Upper lobe of right lung (tissue), 1 donor: ENCODE measurements around the gene FYN. TPM values are rescaled to one million over a fixed set of nuclear protein-coding genes. Genes with fewer than 3 reads are reported as not detected.

ENCODE experiments used
- ATAC-seq: fragments of 200-7000 bp; cut with Tn5 transposase; one replicate; pipeline ENCODE4 v1.9.1; 2020; ENCODE audit warnings: mild to moderate bottlenecking, moderate library complexity
- DNase-seq: peaks from one replicate; pipeline ENCODE4 v3.0.0-alpha.2; 2020
- H3K27ac ChIP-seq: fragments of 200-600 bp; one replicate; pipeline ENCODE4 v1.8.0; 2022
- H3K27me3 ChIP-seq: fragments of 200-600 bp; one replicate; pipeline ENCODE4 v1.8.0; 2022; ENCODE audit warnings: mild to moderate bottlenecking
- H3K36me3 ChIP-seq: fragments of 200-600 bp; one replicate; pipeline ENCODE4 v1.8.0; 2022
- H3K4me1 ChIP-seq: fragments of 200-600 bp; one replicate; pipeline ENCODE4 v1.8.0; 2022
- H3K4me3 ChIP-seq: fragments of 200-600 bp; one replicate; pipeline ENCODE4 v1.8.0; 2022; ENCODE audit warnings: mild to moderate bottlenecking
- H3K9me3 ChIP-seq: fragments of 200-600 bp; one replicate; pipeline ENCODE4 v1.8.0; 2022
- intact Hi-C: fragments of 100-400 bp; cut with DNase I; formaldehyde crosslinking; loops from one replicate; pipeline ENCODE4 v1.11.0; 2022
- total RNA-seq: library from RNA; stranded (reverse); fragmentation: NEBNext Ultra II Directional; extraction: Animal tissue kit (Norgen Biotek cat#: 25700); gene quantifications from one replicate; pipeline ENCODE4 v1.2.1, GENCODE V29; 2021
- TF ChIP-seq, protein P1 (sequence below): fragments of 200-600 bp; IDR thresholded peaks from one replicate; pipeline ENCODE4 v1.8.0; 2022; ENCODE audit warnings: antibody characterized with exemption
- donor health status: DM: no; HTN: yes; CAD: no; lungs with severe emphysema.

Gene FYN
- total RNA-seq, 1 donor from 2014 or later, result 115 TPM

DNA sequence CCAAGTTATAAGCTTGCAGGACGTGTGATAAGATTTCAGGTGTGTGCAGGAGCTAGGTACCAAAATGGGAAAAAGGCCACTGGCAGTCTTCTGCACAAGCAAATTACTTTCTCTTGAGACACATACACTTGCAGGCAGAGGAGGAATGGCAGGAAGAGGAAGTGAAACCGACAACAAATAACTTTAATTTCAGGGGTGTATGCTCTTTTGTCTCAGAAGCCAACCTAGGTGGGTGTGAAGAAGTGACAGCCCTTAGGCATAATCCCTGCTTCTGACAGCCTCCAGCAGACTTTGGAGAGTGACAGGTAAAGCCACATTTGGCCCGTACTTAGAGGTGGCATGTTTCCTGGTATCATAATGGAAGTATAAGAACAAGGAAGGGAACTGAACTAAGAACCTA is 148.7 kb downstream of the FYN start:
- Histone ChIP-seq H3K9me3 (no peaks in the 10 kb centered on the region), H3K4me1 (peaks cover 32% of the 10 kb centered on the region), H3K36me3 (no peaks in the 10 kb centered on the region), H3K27ac (peak overlapping the region; percentile 3), H3K27me3 (no peaks in the 10 kb centered on the region), H3K4me3 (no peak overlapping the region)
- peak; percentile 56 for ATAC-seq
- no peak for DNase-seq
- intact Hi-C loops, result no loop called here
- TF ChIP-seq, protein P1, sequence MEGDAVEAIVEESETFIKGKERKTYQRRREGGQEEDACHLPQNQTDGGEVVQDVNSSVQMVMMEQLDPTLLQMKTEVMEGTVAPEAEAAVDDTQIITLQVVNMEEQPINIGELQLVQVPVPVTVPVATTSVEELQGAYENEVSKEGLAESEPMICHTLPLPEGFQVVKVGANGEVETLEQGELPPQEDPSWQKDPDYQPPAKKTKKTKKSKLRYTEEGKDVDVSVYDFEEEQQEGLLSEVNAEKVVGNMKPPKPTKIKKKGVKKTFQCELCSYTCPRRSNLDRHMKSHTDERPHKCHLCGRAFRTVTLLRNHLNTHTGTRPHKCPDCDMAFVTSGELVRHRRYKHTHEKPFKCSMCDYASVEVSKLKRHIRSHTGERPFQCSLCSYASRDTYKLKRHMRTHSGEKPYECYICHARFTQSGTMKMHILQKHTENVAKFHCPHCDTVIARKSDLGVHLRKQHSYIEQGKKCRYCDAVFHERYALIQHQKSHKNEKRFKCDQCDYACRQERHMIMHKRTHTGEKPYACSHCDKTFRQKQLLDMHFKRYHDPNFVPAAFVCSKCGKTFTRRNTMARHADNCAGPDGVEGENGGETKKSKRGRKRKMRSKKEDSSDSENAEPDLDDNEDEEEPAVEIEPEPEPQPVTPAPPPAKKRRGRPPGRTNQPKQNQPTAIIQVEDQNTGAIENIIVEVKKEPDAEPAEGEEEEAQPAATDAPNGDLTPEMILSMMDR, result no peak

DNA sequence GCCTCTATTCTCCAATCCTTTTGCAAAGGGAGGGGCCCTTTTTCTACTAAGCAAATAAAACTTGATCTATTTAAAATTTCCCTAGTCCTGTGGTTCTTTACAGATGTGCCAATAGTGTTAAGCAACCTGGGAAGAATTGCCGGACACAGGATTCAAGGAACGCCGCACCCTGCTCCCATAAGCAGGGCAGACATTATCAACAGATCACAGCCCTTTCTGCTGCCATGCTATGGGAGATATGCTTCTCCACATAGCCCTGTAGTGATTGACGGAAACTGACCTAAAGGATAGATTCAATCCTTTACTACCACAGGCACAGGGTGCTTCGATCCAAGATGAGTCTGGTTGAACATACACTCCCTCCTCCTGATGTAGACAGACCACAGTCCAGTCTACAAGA is 149.2 kb downstream of the FYN start:
- no peak overlapping the region for H3K4me3 ChIP-seq
- no peak for DNase-seq
- TF ChIP-seq, protein P1, result no peak
- no peaks in the 10 kb centered on the region for H3K36me3 ChIP-seq
- intact Hi-C loops, result no loop called here
- H3K4me1 ChIP-seq, result peaks cover 32% of the 10 kb centered on the region
- no peaks in the 10 kb centered on the region for H3K27me3 ChIP-seq
- no peak for ATAC-seq
- peak overlapping the region; percentile 3 for H3K27ac ChIP-seq
- no peaks in the 10 kb centered on the region for H3K9me3 ChIP-seq

DNA sequence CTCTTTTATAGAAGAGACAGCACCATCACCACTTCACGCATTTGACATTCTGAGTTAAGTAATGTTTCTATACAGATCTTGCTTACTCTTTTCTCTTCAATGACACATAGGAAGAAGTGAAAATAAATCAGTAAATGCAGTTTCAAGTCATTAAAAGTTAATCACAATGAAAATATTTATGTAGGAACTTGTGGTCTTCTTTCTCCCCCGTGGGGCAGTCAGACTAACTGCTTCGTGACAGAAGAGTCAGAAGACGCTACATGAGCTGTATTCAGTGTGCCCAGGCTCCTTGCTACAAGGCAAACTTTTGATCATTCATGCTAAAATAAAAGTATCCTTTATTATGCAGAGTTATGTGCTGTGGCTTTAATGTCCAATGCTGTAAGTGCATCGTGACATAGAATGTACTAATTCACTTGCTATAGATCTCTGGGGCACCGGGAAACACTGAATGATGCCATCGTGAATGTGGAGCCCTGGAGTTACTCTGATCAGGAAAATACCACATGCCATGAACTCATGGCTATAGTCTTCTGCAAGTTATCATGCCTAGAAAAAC is 149.8 kb downstream of the FYN start:
- H3K9me3 ChIP-seq, result no peaks in the 10 kb centered on the region
- intact Hi-C loops, result no loop called here
- H3K27ac ChIP-seq, result peak overlapping the region; percentile 3
- no peak for ATAC-seq
- TF ChIP-seq, protein P1, result no peak
- peaks cover 3% of the 10 kb centered on the region for H3K36me3 ChIP-seq
- no peak for DNase-seq
- H3K27me3 ChIP-seq, result no peaks in the 10 kb centered on the region
- H3K4me3 ChIP-seq, result no peak overlapping the region
- H3K4me1 ChIP-seq, result peaks cover 32% of the 10 kb centered on the region

DNA sequence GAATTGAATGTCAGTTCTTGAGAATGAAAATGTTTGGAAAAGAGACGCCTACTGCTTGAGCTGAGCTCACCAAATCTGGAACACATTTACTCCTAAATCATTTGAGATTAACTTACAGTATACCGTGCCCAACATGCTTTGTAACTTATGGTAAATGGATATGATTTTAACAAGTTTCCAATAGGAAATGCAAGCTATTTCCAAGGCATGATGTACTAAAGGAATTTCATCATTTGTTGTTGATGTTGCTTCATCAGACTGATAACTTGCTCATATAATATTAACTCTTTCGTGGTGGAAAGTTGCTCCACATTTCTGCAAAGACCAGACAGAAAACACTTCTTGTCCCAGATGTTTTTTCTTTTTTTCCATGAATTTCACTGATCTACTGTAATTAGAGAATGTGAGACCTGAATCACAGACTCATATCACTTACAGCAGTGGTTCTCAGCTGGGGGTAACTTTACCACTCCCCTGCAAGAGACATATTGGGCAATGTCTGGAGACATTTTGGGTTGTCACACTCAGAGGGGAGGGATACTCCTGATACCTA is 151.0 kb downstream of the FYN start:
- Histone ChIP-seq H3K27me3 (no peaks in the 10 kb centered on the region), H3K36me3 (peaks cover 8% of the 10 kb centered on the region), H3K4me1 (peaks cover 32% of the 10 kb centered on the region), H3K4me3 (no peak overlapping the region), H3K27ac (peak overlapping the region; percentile 65), H3K9me3 (no peaks in the 10 kb centered on the region)
- TF ChIP-seq, protein P1, result no peak
- intact Hi-C loops, result no loop called here
- DNase-seq, result no peak
- no peak for ATAC-seq

DNA sequence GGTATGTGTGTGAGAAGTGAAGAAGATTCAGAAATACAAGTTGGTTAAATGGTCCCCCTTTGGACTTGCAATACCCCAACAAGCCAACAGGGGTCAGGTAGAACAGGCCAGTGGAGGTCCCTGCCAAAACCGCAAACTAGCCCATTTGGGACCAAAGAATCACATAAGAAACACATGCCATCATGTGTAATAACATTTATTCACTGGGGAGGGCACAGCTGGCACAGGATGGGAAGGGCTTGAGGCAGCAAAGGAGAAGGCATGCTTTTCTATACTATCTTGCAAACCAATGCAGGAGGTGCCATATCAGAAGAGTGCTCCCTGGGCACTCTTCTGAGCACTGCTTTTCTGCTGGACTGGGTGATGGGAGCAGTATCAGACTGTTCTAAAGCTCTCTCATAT is 151.5 kb downstream of the FYN start:
- intact Hi-C loops, result no loop called here
- TF ChIP-seq, protein P1, result peak; percentile 60
- peak overlapping the region; percentile 65 for H3K27ac ChIP-seq
- no peaks in the 10 kb centered on the region for H3K27me3 ChIP-seq
- no peaks in the 10 kb centered on the region for H3K9me3 ChIP-seq
- H3K36me3 ChIP-seq, result peaks cover 8% of the 10 kb centered on the region
- no peak overlapping the region for H3K4me3 ChIP-seq
- peaks cover 32% of the 10 kb centered on the region for H3K4me1 ChIP-seq
- ATAC-seq (peak; percentile 51), DNase-seq (no peak)
